Measurements from ENCODE around the gene ITGA3. TPM values are rescaled to one million over a fixed set of nuclear protein-coding genes. Genes with fewer than 3 reads are reported as not detected.

ITGA3 gene
- total and polyA plus RNA-seq, 2 of the 13 experiments (the other 11 are each of a cell fraction or from before 2014, with no cell fraction given): 0.48 to 0.69 TPM

DNA sequence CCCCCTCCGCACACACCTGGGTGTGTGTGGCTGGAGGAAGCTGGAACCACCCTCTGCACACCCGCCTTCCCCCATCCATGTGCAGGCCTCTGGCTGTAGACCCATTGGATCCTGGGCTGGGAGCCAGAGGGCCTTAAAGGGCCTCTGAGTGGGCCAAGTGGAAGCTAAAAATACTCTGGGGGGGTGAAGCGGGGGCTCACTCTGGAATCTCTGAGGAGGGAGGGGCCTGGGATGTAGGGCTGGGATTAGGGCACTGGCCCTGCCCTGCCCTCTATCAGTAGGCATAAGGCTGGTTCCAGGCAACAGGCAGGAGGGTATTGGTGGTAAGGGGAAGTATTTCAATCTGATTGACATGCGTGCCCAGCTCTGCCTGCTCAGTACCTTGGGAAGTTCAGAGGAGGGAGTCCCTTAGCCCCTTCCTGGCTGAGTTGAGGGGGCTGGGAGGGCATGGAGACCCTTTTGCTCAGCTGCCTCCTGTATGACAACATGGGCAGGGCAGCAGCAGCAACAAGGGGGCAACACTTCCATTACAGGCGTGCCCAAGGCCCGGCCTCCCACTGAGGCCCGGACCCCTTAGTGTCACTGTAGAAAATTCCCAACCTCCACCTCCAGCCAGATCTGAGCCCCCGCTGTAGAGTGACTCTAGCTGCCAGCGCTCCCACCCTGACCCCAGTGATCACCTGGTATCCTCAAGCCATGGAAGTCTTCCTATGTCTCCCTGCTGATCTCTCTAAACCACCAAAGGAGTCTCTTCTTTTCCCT, 5.2 kb downstream of the ITGA3 start:
- H3K9me3 ChIP-seq (ENCODE audit: low read length): no peaks in the 10 kb centered on the region
- CTCF ChIA-PET (ENCODE audit: low intra/inter-chr PET ratio, low total read pairs): no interaction called here
- H3K4me3 ChIP-seq (replicated peaks in 1 of 3; ENCODE audit: insufficient read depth in 1 of 3, low read depth in 2 of 3, low read length in 3 of 3): no peak overlapping the region
- no peak overlapping the region for H2AFZ ChIP-seq (ENCODE audit: low read length)
- no peak overlapping the region for H3K27ac ChIP-seq (ENCODE audit: extremely low read length, insufficient read depth, low read length)
- H3K4me2 ChIP-seq (ENCODE audit: low read depth, low read length): no peak overlapping the region
- no peaks in the 10 kb centered on the region for H3K36me3 ChIP-seq (replicated peaks in 1 of 2; ENCODE audit: control insufficient read depth in 1 of 2, insufficient read depth in 2 of 2, low read length in 2 of 2)
- intact Hi-C loops (cut with micrococcal nuclease; ENCODE audit: unreplicated experiment): no loop called here
- H3K27me3 ChIP-seq (ENCODE audit: control insufficient read depth in 1 of 2, insufficient read depth in 2 of 2, low read length in 2 of 2): peaks cover 12 to 82% of the 10 kb centered on the region in 2 experiments
- 77% methylated on average over 9 of the region's 9 CpGs for WGBS (ENCODE audit: low lambda C conversion rate)
- peaks cover 33% of the 10 kb centered on the region for H3K4me1 ChIP-seq (ENCODE audit: insufficient read depth, low read length)
- DNase-seq (ENCODE audit: low spot score) (no peak), ATAC-seq (no peak), FAIRE-seq (no peak)
- POLR2A ChIA-PET: no interaction called here
- no TSS peak for BruUV-seq (replicated peaks)
- no peak overlapping the region for H3K9ac ChIP-seq (ENCODE audit: insufficient read depth, low read depth, low read length)
- in situ Hi-C loops (cut with HindIII; ENCODE audit: extremely low pct_ligation_motif_present, low pct_unique_long_range_greater_than_20kb): no loop called here
- no peaks in the 10 kb centered on the region for H3K79me2 ChIP-seq (ENCODE audit: insufficient read depth, low read length)
- H4K20me1 ChIP-seq (ENCODE audit: insufficient read depth, low read length): no peaks in the 10 kb centered on the region
- no peak for TF ChIP-seq ERF (CRISPR knock-in tag; IDR thresholded peaks at IDR 0.05)
- TF ChIP-seq, protein P1, sequence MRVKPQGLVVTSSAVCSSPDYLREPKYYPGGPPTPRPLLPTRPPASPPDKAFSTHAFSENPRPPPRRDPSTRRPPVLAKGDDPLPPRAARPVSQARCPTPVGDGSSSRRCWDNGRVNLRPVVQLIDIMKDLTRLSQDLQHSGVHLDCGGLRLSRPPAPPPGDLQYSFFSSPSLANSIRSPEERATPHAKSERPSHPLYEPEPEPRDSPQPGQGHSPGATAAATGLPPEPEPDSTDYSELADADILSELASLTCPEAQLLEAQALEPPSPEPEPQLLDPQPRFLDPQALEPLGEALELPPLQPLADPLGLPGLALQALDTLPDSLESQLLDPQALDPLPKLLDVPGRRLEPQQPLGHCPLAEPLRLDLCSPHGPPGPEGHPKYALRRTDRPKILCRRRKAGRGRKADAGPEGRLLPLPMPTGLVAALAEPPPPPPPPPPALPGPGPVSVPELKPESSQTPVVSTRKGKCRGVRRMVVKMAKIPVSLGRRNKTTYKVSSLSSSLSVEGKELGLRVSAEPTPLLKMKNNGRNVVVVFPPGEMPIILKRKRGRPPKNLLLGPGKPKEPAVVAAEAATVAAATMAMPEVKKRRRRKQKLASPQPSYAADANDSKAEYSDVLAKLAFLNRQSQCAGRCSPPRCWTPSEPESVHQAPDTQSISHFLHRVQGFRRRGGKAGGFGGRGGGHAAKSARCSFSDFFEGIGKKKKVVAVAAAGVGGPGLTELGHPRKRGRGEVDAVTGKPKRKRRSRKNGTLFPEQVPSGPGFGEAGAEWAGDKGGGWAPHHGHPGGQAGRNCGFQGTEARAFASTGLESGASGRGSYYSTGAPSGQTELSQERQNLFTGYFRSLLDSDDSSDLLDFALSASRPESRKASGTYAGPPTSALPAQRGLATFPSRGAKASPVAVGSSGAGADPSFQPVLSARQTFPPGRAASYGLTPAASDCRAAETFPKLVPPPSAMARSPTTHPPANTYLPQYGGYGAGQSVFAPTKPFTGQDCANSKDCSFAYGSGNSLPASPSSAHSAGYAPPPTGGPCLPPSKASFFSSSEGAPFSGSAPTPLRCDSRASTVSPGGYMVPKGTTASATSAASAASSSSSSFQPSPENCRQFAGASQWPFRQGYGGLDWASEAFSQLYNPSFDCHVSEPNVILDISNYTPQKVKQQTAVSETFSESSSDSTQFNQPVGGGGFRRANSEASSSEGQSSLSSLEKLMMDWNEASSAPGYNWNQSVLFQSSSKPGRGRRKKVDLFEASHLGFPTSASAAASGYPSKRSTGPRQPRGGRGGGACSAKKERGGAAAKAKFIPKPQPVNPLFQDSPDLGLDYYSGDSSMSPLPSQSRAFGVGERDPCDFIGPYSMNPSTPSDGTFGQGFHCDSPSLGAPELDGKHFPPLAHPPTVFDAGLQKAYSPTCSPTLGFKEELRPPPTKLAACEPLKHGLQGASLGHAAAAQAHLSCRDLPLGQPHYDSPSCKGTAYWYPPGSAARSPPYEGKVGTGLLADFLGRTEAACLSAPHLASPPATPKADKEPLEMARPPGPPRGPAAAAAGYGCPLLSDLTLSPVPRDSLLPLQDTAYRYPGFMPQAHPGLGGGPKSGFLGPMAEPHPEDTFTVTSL (CRISPR knock-in tag; IDR thresholded peaks at IDR 0.05; ENCODE audit: borderline replicate concordance): no peak
- no peak for TF ChIP-seq ZNF564 (CRISPR knock-in tag; IDR thresholded peaks at IDR 0.05)
- TF ChIP-seq XRCC5 (optimal IDR thresholded peaks at IDR 0.05; ENCODE audit: low read length): no peak
- no peak for TF ChIP-seq TEAD2 (CRISPR knock-in tag; IDR thresholded peaks at IDR 0.05)
- TF ChIP-seq, protein P2, sequence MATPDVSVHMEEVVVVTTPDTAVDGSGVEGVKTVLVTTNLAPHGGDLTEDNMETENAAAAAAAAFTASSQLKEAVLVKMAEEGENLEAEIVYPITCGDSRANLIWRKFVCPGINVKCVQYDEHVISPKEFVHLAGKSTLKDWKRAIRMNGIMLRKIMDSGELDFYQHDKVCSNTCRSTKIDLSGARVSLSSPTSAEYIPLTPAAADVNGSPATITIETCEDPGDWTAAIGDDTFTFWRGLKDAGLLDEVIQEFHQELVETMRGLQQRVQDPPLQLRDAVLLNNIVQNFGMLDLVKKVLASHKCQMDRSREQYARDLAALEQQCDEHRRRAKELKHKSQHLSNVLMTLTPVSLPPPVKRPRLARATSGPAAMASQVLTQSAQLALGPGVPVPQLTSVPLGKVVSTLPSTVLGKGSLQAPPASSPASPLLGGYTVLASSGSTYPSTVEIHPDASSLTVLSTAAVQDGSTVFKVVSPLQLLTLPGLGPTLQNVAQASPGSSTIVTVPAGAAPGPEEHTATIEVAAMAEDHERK (CRISPR knock-in tag; IDR thresholded peaks at IDR 0.05; ENCODE audit: low read depth): no peak
- TF ChIP-seq, protein P3, sequence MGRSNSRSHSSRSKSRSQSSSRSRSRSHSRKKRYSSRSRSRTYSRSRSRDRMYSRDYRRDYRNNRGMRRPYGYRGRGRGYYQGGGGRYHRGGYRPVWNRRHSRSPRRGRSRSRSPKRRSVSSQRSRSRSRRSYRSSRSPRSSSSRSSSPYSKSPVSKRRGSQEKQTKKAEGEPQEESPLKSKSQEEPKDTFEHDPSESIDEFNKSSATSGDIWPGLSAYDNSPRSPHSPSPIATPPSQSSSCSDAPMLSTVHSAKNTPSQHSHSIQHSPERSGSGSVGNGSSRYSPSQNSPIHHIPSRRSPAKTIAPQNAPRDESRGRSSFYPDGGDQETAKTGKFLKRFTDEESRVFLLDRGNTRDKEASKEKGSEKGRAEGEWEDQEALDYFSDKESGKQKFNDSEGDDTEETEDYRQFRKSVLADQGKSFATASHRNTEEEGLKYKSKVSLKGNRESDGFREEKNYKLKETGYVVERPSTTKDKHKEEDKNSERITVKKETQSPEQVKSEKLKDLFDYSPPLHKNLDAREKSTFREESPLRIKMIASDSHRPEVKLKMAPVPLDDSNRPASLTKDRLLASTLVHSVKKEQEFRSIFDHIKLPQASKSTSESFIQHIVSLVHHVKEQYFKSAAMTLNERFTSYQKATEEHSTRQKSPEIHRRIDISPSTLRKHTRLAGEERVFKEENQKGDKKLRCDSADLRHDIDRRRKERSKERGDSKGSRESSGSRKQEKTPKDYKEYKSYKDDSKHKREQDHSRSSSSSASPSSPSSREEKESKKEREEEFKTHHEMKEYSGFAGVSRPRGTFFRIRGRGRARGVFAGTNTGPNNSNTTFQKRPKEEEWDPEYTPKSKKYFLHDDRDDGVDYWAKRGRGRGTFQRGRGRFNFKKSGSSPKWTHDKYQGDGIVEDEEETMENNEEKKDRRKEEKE (IDR thresholded peaks at IDR 0.05): no peak
- TF ChIP-seq, protein P4, sequence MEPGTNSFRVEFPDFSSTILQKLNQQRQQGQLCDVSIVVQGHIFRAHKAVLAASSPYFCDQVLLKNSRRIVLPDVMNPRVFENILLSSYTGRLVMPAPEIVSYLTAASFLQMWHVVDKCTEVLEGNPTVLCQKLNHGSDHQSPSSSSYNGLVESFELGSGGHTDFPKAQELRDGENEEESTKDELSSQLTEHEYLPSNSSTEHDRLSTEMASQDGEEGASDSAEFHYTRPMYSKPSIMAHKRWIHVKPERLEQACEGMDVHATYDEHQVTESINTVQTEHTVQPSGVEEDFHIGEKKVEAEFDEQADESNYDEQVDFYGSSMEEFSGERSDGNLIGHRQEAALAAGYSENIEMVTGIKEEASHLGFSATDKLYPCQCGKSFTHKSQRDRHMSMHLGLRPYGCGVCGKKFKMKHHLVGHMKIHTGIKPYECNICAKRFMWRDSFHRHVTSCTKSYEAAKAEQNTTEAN (CRISPR knock-in tag; conservative IDR thresholded peaks at IDR 0.05): no peak
- no peak for TF ChIP-seq ZNF768 (CRISPR knock-in tag; IDR thresholded peaks at IDR 0.05)
- no peak for TF ChIP-seq GZF1 (CRISPR knock-in tag; IDR thresholded peaks at IDR 0.05)
- TF ChIP-seq, protein P5, sequence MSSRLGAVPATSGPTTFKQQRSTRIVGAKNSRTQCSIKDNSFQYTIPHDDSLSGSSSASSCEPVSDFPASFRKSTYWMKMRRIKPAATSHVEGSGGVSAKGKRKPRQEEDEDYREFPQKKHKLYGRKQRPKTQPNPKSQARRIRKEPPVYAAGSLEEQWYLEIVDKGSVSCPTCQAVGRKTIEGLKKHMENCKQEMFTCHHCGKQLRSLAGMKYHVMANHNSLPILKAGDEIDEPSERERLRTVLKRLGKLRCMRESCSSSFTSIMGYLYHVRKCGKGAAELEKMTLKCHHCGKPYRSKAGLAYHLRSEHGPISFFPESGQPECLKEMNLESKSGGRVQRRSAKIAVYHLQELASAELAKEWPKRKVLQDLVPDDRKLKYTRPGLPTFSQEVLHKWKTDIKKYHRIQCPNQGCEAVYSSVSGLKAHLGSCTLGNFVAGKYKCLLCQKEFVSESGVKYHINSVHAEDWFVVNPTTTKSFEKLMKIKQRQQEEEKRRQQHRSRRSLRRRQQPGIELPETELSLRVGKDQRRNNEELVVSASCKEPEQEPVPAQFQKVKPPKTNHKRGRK (CRISPR knock-in tag; IDR thresholded peaks at IDR 0.05): no peak
